Measurements from ENCODE around the gene IFT43. TPM values are rescaled to one million over a fixed set of nuclear protein-coding genes. Genes with fewer than 3 reads are reported as not detected.

IFT43 gene
- total RNA-seq, 1 experiment from 2014 or later: 20.0 TPM

- no peak for TF ChIP-seq POLR2AphosphoS5 (IDR thresholded peaks at IDR 0.05; ENCODE audit: low read depth, low read length)
- peak; percentile 4; the same call in 1 of the 2 replicates for TF ChIP-seq CTCF (IDR thresholded peaks at IDR 0.05)
- no peak for TF ChIP-seq TCF7L2 (IDR thresholded peaks at IDR 0.05; ENCODE audit: low read depth, low read length)
- intact Hi-C loops (cut with micrococcal nuclease; ENCODE audit: unreplicated experiment) (no loop called here), in situ Hi-C loops (cut with HindIII; ENCODE audit: low pct_unique_long_range_greater_than_20kb, low sequenced_read_pairs) (no loop called here)
- no peaks in the 10 kb centered on the region for H3K9me3 ChIP-seq (ENCODE audit: control insufficient read depth, insufficient read depth, low read depth, low read length)
- no peaks in the 10 kb centered on the region for H3K36me3 ChIP-seq (ENCODE audit: control insufficient read depth, insufficient read depth, low read length)
- no peaks in the 10 kb centered on the region for H3K4me1 ChIP-seq (ENCODE audit: control insufficient read depth, insufficient read depth, low read length)
- DNase-seq (ENCODE audit: low read depth, low spot score) (no peak), ATAC-seq (no peak)
- ChIA-PET POLR2A (interaction anchor here (0.7 kb wide), 1 partner anchor 162 kb away, joined by 4 read pairs; no protein-coding TSS in a partner anchor), CTCF (no interaction called here)
- no peak overlapping the region for H3K4me3 ChIP-seq (ENCODE audit: low read depth in 2 of 2, low read length in 2 of 2)
- no peak overlapping the region for H3K27ac ChIP-seq (ENCODE audit: low read length)
- BruUV-seq (replicated peaks): no TSS peak
- H3K27me3 ChIP-seq (ENCODE audit: control insufficient read depth, insufficient read depth, low read length): no peaks in the 10 kb centered on the region
These were observed 8.0 kb downstream of the IFT43 start for GRCh38 chr14:75993567-75994041.

- Histone ChIP-seq H3K4me3 (ENCODE audit: low read depth in 2 of 2, low read length in 2 of 2) (no peak overlapping the region), H3K27me3 (ENCODE audit: control insufficient read depth, insufficient read depth, low read length) (no peaks in the 10 kb centered on the region), H3K27ac (ENCODE audit: low read length) (no peak overlapping the region), H3K36me3 (ENCODE audit: control insufficient read depth, insufficient read depth, low read length) (no peaks in the 10 kb centered on the region), H3K4me1 (ENCODE audit: control insufficient read depth, insufficient read depth, low read length) (no peaks in the 10 kb centered on the region), H3K9me3 (ENCODE audit: control insufficient read depth, insufficient read depth, low read depth, low read length) (no peaks in the 10 kb centered on the region)
- intact Hi-C loops (cut with micrococcal nuclease; ENCODE audit: unreplicated experiment) (no loop called here), in situ Hi-C loops (cut with HindIII; ENCODE audit: low pct_unique_long_range_greater_than_20kb, low sequenced_read_pairs) (no loop called here)
- ChIA-PET CTCF (no interaction called here), POLR2A (no interaction called here)
- ATAC-seq: no peak
- TF ChIP-seq TCF7L2 (IDR thresholded peaks at IDR 0.05; ENCODE audit: low read depth, low read length) (no peak), REST (IDR thresholded peaks at IDR 0.05; ENCODE audit: insufficient read depth in 1 of 2, low read depth in 2 of 2, low read length in 1 of 2) (no peak)
- no TSS peak for BruUV-seq (replicated peaks)
- no peak for DNase-seq (ENCODE audit: low read depth, low spot score)
These were observed 9.9 kb downstream of the IFT43 start for GRCh38 chr14:75995372-75996041.

- Histone ChIP-seq H3K9me3 (ENCODE audit: control insufficient read depth, insufficient read depth, low read depth, low read length) (no peaks in the 10 kb centered on the region), H3K4me3 (ENCODE audit: low read depth in 2 of 2, low read length in 2 of 2) (no peak overlapping the region), H3K4me1 (ENCODE audit: control insufficient read depth, insufficient read depth, low read length) (no peaks in the 10 kb centered on the region), H3K27ac (ENCODE audit: low read length) (no peak overlapping the region), H3K36me3 (ENCODE audit: control insufficient read depth, insufficient read depth, low read length) (no peaks in the 10 kb centered on the region), H3K27me3 (ENCODE audit: control insufficient read depth, insufficient read depth, low read length) (no peaks in the 10 kb centered on the region)
- ChIA-PET CTCF (no interaction called here), POLR2A (no interaction called here)
- in situ Hi-C loops (cut with HindIII; ENCODE audit: low pct_unique_long_range_greater_than_20kb, low sequenced_read_pairs) (no loop called here), intact Hi-C loops (cut with micrococcal nuclease; ENCODE audit: unreplicated experiment) (no loop called here)
- TF ChIP-seq TCF7L2 (IDR thresholded peaks at IDR 0.05; ENCODE audit: low read depth, low read length): no peak
- no peak for TF ChIP-seq REST (IDR thresholded peaks at IDR 0.05; ENCODE audit: insufficient read depth in 1 of 2, low read depth in 2 of 2, low read length in 1 of 2)
- BruUV-seq (replicated peaks): no TSS peak
- ATAC-seq (no peak), DNase-seq (ENCODE audit: low read depth, low spot score) (no peak)
These were observed 10.9 kb downstream of the IFT43 start for GRCh38 chr14:75996488-75996887.

All from Panc1 (cell line).